Stomach (tissue), 4 donors: ENCODE results near the gene PLEKHM2.

Experiments used
- CTCF ChIP-seq, 7 experiments: fragments of 450-650 bp in 4 of 7; fragments of 200-600 bp in 3 of 7; sonication (generic) in 3 of 7; IDR thresholded peaks; one replicate each; pipeline ENCODE4 v1.5.1; 2016 to 2019; ENCODE audit warnings: antibody characterized with exemption in 7 of 7, control low read depth in 2 of 7, mild to moderate bottlenecking in 1 of 7
- POLR2AphosphoS5 ChIP-seq, 3 donors: sonication (generic); formaldehyde crosslinking; IDR thresholded peaks; one replicate each; pipeline ENCODE4 v1.6.1; 2016; ENCODE audit warnings: antibody characterized with exemption in 3 of 3

GRCh38 chr1:15706751-15707150 is 22.6 kb downstream of the PLEKHM2 start:
- no peak for TF ChIP-seq CTCF (IDR thresholded peaks at IDR 0.05)
- TF ChIP-seq POLR2AphosphoS5 (IDR thresholded peaks at IDR 0.05): no peak
